NCI-H526 (cell line): ENCODE results near the gene NPR1.
"Not testable (repeated sequence)": the region's sequence is repeated elsewhere in the genome, so short reads cannot be mapped to it uniquely, and the experiment has no call there.

ENCODE experiments used
- DNase-seq, 2 experiments: peaks; one replicate each; lab custom pipeline; 2025; lab: John Stamatoyannopoulos, UW

NPR1 gene

DNA sequence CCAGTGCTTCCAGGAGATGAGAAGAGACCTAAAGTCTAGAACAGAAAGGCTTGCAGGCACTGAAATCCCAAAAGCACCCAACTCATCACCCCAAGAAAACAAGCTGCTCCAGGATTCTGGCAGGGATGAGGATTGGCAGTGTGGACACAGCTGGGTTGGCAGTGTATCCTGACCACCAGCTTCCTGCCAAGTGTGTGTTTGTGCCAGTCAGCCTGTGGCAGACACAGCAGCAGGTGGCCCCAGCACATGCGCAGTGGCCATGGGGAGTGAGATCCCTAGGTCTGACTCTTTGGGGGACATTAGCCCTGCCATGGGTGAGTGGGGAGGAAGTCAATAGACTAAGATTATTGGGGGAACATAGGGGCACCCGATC, 28.6 kb upstream of the NPR1 start:
- DNase-seq: no peak

GRCh38 chr1:153651771-153652170, 26.7 kb upstream of the NPR1 start:
- DNase-seq: no peak

DNA sequence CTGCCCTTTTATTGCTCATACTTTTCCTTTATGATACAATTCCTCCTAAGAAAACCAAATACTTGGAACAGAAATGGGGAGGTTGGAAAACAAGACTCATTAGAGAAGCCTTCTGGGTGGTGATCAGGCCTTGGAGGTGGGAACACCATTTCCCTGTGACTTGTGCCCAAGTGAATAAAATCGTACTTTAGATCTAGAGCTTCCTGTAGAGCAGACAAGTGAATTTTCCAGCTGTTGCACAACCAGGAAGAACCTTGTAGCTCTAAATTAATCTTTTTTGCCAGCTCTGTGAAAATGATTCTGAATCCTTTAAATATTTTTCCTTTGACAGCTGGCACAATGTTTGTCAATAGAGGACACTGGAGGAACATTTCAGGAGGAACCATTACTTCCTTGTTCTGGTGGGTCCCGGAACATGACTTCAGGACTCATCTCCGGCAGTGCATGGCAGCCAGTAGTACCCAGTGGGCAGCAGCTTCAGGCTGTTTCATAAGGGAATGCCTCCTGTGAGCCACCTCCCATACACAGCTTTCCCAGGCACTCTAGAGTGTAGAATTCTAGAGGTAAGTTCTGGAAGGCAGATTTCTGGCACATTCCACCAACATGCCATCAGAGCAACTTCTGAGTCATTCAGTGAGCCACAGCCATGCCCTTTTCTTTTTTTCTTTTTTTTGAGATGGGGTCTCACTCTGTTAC, 25.5 kb upstream of the NPR1 start:
- DNase-seq: no peak

DNA sequence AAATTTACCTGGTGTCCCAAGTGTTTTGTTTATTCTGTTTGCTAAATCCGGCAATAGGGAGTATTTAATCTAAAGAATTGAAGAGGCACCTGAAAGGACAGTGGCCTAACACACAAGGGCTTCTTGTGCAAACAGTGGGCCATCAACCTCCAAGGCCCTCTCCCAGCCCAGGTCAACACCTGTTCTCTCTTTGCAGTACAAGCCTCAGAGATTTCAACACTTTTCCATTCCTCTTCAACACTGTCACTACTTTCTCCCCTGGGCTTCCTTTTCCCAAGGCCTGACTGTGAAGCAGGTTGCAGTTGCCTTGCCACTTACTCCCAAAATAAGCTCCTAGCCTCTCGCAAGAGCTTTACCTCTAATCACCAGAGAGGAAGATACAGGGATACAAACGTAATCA, 23.2 kb upstream of the NPR1 start:
- no peak for DNase-seq

- peak; percentile 92 to 99 for DNase-seq
Observed at GRCh38 chr1:153658400-153659174, 19.9 kb upstream of the NPR1 start, which contains the start of gene SNAPIN. TSS of gene SNAPIN (plus strand) at chr1:153658703. CDS start at chr1:153658744, 41 bp downstream.

GRCh38 chr1:153659175-153659534, 19.3 kb upstream of the NPR1 start:
- DNase-seq: no peak

DNA sequence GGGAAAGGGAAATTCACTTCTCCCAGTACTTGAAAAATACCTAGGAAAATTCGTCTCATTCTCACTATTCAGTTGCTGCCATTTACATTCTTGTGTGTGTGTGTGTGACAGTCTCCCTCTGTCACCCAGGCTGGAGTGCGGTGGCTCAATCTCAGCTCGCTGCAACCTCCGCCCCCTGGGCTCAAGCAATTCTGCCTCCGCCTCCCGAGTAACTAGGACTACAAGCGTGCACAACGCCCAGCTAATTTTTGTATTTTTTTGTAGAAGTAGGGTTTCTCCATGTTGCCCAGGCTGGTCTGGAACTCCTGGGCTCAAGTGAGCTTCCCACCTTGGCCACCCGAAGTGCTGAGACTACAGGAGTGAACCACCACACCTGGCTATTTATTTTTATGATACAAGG, 18.8 kb upstream of the NPR1 start:
- DNase-seq: no peak

- peak in 1 of 2 experiments; percentile 30 for DNase-seq
Observed at GRCh38 chr1:153661111-153661708, 17.3 kb upstream of the NPR1 start.

- DNase-seq: no peak
Observed at GRCh38 chr1:153662269-153662668, 16.2 kb upstream of the NPR1 start.

GRCh38 chr1:153663211-153663610, 15.3 kb upstream of the NPR1 start:
- DNase-seq: no peak

DNA sequence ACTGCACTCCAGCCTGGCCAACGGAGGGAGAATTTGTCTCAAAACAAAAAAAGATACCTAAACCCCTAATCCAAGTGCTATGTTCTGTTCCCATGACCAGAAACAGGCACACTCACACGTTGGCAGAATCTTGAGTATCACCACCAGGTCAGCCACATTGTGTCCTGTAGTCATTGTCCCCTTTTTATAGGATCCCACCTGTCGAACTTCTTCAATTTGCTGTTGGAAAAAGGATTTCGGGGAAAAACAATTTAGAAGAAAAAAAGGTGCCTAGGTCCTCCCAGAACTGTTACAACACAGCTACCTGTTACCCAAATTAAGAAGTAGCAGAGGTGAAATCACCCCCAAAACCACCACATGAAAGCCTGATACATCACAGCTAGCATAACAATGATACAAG, 11.0 kb upstream of the NPR1 start:
- DNase-seq: no peak

- not testable (repeated sequence) for DNase-seq
Observed at GRCh38 chr1:153668672-153669071, 9.8 kb upstream of the NPR1 start.

GRCh38 chr1:153669606-153670005, 8.9 kb upstream of the NPR1 start:
- no peak for DNase-seq

- DNase-seq: peak in 1 of 2 experiments; percentile 53
Observed at GRCh38 chr1:153670257-153670858, 8.1 kb upstream of the NPR1 start.

GRCh38 chr1:153670859-153671627, 7.4 kb upstream of the NPR1 start, which contains the start of gene ILF2:
TSS of gene ILF2 (minus strand) at chr1:153670993. CDS start at chr1:153670922, 71 bp downstream.
- peak; percentile 100 for DNase-seq

- peak; percentile 74 to 82 for DNase-seq
Observed at GRCh38 chr1:153671628-153672353, 6.7 kb upstream of the NPR1 start.

- no peak for DNase-seq
Observed at GRCh38 chr1:153673511-153673910, 5.0 kb upstream of the NPR1 start.

DNA sequence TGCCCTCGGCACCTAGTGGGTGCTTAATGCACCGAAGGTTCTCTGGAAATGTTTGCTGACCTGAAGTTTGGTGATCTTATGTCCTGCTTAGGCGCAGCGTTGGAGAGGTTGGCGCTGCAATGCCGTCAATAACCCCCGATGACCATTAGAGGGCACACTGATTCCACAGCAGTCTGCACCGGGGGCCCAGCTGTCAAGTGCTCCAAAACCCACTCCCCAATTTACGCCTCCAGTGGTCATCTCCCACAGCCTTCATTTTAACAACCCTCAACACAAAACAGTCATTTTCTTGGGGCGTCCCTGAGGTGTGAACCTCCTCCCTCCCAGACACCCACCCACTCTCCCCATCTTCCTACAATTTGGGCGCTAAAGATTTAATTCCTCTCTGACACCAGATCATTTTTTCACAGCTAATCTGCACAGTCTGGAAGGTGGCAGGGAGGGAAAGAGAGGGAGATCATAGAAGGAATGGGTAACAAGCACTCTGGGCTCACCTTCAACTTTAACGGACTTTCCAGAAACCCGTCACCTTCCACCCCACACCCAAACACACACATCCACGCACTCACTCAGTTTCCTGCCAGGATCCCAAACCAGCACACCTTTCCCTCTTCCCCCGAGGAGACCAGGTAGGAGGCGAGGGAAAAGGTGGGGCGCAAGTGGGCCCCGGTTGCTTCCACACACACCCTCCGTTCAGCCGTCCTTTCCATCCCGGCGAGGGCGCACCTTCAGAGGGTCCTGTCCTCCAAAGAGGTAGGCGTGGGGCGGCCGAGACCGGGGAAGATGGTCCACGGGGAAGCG, 570 bp upstream of the NPR1 start:
- DNase-seq: peak; percentile 62 to 91

- DNase-seq: peak in 1 of 2 experiments; percentile 74
Observed at GRCh38 chr1:153679337-153680119, 1.0 kb downstream of the NPR1 start.

DNA sequence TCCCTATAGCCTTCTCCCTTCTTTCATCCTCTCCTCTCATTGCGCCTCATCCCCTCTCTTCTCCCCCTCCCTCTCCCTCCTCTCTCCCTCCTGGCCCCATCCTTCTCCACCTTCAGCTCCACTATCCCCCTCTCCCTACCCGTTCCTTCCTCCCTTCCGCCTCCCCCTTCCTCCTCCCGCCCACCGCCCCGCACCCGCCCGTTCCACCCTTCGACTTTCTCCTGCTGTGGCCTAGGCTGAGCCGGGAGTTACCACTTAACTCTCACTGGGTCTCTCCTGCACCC, 1.6 kb downstream of the NPR1 start:
- DNase-seq: no peak
